Skeletal muscle cell (primary cell): ENCODE results near the gene SAMD4A.

Experiments
- DNase-seq: peaks from one replicate; pipeline ENCODE4 v3.0.0-alpha.2; 2010; ENCODE audit warnings: low read depth
- H3K4me3 ChIP-seq: 2 replicates; pipeline ENCODE4 v1.5.1; 2011; ENCODE audit warnings: low read depth, mild to moderate bottlenecking, control low read depth, low read length, moderate library complexity

Gene SAMD4A

GRCh38 chr14:54823757-54824549 lies 257.0 kb downstream of the SAMD4A start:
- H3K4me3 ChIP-seq = no peak overlapping the region
- DNase-seq = no peak

GRCh38 chr14:54828037-54828436 lies 261.1 kb downstream of the SAMD4A start:
- H3K4me3 ChIP-seq = no peak overlapping the region
- DNase-seq = no peak

GRCh38 chr14:54829486-54830224 lies 262.7 kb downstream of the SAMD4A start:
- H3K4me3 ChIP-seq = no peak overlapping the region
- DNase-seq = no peak

- H3K4me3 ChIP-seq = no peak overlapping the region
- no peak for DNase-seq
Observed at GRCh38 chr14:54830650-54831049, 263.7 kb downstream of the SAMD4A start.

- no peak for DNase-seq
- no peak overlapping the region for H3K4me3 ChIP-seq
Observed at GRCh38 chr14:54834081-54834480, 267.2 kb downstream of the SAMD4A start.

GRCh38 chr14:54834727-54835126 lies 267.8 kb downstream of the SAMD4A start:
- no peak overlapping the region for H3K4me3 ChIP-seq
- no peak for DNase-seq

- DNase-seq = no peak
- no peak overlapping the region for H3K4me3 ChIP-seq
Observed at GRCh38 chr14:54836231-54836630, 269.3 kb downstream of the SAMD4A start.

- H3K4me3 ChIP-seq = no peak overlapping the region
- no peak for DNase-seq
Observed at GRCh38 chr14:54837508-54838149, 270.7 kb downstream of the SAMD4A start.

- DNase-seq = no peak
- no peak overlapping the region for H3K4me3 ChIP-seq
Observed at GRCh38 chr14:54838931-54839512, 272.1 kb downstream of the SAMD4A start.

- H3K4me3 ChIP-seq = no peak overlapping the region
- DNase-seq = peak; percentile 29
Observed at GRCh38 chr14:54839701-54840119, 272.8 kb downstream of the SAMD4A start.

- no peak for DNase-seq
- H3K4me3 ChIP-seq = no peak overlapping the region
Observed at GRCh38 chr14:54840336-54840735, 273.4 kb downstream of the SAMD4A start.

GRCh38 chr14:54840798-54841197 lies 273.9 kb downstream of the SAMD4A start:
- H3K4me3 ChIP-seq = no peak overlapping the region
- no peak for DNase-seq
